ENCODE data around the gene RHAG. TPM values are rescaled to one million over a fixed set of nuclear protein-coding genes. Genes with fewer than 3 reads are reported as not detected.
"Not testable (repeated sequence)": the region's sequence is repeated elsewhere in the genome, so short reads cannot be mapped to it uniquely, and the experiment has no call there.

RHAG gene
- polyA plus RNA-seq, 10 donors: 0.42 to 2.7 (median 1.2) TPM

GRCh38 chr6:49637350-49637731, 702 bp upstream of the RHAG start:
- DNase-seq: no peak

- DNase-seq: no peak
These were observed 494 bp downstream of the RHAG start for GRCh38 chr6:49635978-49636712.

GRCh38 chr6:49635480-49635879, 1.2 kb downstream of the RHAG start:
- no peak for DNase-seq

- no peak for DNase-seq
These were observed 1.8 kb downstream of the RHAG start for GRCh38 chr6:49634836-49635218.

- DNase-seq: no peak
These were observed 2.4 kb downstream of the RHAG start for GRCh38 chr6:49634092-49634835.

- DNase-seq: no peak
These were observed 3.1 kb downstream of the RHAG start for GRCh38 chr6:49633541-49633940.

GRCh38 chr6:49632727-49633126, 3.9 kb downstream of the RHAG start:
- no peak for DNase-seq

GRCh38 chr6:49629485-49630088, 7.1 kb downstream of the RHAG start:
- not testable (repeated sequence) for DNase-seq

- DNase-seq: no peak
These were observed 9.8 kb downstream of the RHAG start for GRCh38 chr6:49626811-49627210.

- no peak for DNase-seq
These were observed 18.4 kb downstream of the RHAG start for GRCh38 chr6:49618257-49618656.

- DNase-seq: not testable (repeated sequence)
These were observed 22.5 kb downstream of the RHAG start for GRCh38 chr6:49614144-49614543.

- no peak for DNase-seq
These were observed 27.4 kb downstream of the RHAG start for GRCh38 chr6:49609285-49609684.

- DNase-seq: not testable (repeated sequence)
These were observed 28.4 kb downstream of the RHAG start for GRCh38 chr6:49608275-49608674.

- DNase-seq: no peak
These were observed 29.2 kb downstream of the RHAG start for GRCh38 chr6:49607391-49607982.

- DNase-seq: peak; percentile 83 to 87 (median 85)
These were observed 29.8 kb downstream of the RHAG start for GRCh38 chr6:49606721-49607390.

- DNase-seq: not testable (repeated sequence)
These were observed 32.6 kb downstream of the RHAG start for GRCh38 chr6:49604080-49604479.

- DNase-seq: not testable (repeated sequence)
These were observed 49.4 kb downstream of the RHAG start for GRCh38 chr6:49587262-49587661.

- no peak for DNase-seq
These were observed 54.1 kb downstream of the RHAG start for GRCh38 chr6:49582529-49582928.

- DNase-seq: no peak
These were observed 57.0 kb downstream of the RHAG start for GRCh38 chr6:49579649-49580048.

GRCh38 chr6:49576618-49577017, 60.0 kb downstream of the RHAG start:
- no peak for DNase-seq

- DNase-seq: no peak
These were observed 66.1 kb downstream of the RHAG start for GRCh38 chr6:49570474-49571079.
